GM19238 (cell line): ENCODE results near the gene ATAD3C.
"Not testable (repeated sequence)": the region's sequence is repeated elsewhere in the genome, so short reads cannot be mapped to it uniquely, and the experiment has no call there.

ENCODE experiments used
- DNase-seq: peaks from one replicate; pipeline ENCODE4 v3.0.0; 2011; ENCODE audit warnings: low spot score; ENCODE audit not compliant: insufficient read length

ATAD3C gene, protein sequence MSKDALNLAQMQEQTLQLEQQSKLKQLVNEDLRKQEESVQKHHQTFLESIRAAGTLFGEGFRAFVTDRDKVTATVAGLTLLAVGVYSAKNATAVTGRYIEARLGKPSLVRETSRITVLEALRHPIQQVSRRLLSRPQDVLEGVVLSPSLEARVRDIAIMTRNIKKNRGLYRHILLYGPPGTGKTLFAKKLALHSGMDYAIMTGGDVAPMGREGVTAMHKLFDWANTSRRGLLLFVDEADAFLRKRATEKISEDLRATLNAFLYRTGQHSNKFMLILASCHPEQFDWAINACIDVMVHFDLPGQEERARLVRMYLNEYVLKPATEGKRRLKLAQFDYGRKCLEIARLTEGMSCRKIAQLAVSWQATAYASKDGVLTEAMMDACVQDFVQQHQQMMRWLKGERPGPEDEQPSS

DNA sequence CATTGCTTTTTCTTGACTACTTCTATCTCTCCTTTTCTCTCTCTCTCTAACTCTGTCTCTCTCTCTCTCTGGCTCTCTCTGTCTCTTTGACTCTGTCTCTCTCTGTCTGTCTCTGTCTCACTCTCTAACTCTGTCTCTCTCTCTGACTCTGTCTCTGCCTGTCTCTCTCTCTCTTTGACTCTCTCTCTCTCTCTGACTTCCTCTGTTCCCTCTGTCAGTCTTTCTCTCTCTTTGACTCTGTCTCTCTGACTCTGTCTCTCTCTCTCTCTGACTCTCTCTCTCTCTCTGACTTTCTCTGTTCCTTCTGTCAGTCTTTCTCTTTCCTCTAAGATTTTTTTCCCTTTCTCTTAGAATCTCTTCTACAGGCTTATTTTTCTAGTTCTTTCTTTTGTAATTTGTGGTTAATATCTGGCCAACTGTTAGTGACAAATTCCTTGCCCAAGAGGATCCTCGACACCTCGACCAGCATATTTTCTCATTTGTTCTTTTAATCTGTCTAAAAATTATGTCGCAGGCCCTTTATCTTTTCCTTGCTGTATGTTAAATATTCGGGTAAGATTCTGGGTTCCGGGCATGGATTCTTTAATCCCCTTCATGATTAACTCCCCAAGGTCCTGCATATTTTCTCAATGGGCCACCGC lies at the start of gene ATAD3C:
TSS of gene ATAD3C (plus strand) at position 591 of the 641 bp plus-strand sequence. CDS start 995 bp downstream, outside the sequence.
- DNase-seq = no peak

DNA sequence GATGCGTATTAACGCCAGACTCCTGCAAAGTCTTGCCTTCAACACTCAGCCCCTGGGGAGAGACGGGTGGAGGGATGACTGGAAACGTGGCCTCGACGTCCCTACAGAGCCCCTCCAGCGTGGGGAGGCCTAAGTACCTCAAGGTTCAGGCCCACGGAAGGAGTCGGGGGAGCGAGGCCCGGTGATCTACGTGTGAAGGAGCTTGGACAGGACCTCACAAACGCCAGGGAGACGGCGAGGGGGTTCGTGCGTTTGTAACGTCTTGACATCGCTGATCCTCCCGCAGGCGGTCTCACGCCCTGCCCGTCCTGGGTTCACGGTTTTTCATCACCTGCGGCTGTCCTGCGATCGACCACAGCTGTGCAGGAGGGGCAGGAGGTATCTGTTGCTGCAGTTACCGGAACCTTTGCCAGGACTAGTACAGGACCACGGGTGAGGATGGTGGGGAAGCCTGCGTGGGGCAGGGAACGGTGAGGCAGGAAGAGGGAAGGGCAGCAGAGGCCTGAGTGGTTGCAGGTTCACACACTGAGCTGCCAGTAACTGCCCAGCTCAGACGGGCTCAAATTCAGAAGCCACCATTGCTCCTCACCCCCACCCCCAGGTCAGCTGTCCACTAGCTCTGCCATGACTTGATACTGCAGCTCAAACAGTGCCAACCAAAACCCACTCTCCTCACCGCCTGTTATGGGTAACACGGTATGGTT lies 49.5 kb upstream of the ATAD3C start:
- no peak for DNase-seq

DNA sequence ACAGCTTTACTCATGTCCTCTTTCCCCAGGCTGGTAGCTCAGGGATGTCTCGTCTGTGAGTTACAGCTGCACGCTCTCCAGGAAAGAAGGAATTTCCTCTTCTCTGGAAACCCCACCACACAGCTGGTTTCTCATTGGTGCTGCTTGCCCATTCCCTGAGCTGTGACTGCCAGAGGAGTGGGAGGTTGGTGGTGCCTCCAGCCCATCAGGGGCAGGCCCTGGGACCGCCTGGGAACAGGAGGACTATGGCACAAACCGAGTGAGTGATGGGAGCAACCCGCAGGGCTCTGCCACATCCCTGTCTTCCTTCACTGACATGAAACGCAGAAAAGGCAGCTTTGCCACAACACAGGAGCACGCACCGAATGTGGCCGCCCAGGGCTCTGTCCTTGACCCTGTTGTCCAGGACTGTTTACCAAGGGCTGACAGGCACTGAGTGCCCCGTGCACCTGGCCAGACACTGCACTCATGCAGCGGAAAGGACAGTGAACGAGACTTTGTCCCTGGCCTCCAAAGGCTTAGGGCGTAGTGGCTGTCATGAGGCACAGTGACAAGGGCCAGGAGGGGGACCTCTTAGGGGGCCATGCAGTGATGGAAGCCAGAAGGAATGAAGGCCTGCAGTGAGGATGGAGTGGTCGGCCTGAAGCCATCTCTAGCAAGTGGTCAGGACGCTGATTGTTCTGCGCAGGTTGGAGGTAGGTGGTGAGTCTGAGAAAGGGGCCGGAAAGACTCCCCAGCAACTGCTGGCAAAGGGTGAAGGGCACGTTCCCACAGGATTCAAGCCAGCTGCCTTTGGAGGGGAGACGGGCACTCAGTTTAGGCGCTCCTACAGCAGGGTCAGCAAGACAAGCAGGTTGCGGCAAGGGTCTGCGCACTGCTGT lies 48.7 kb upstream of the ATAD3C start:
- DNase-seq = no peak

DNA sequence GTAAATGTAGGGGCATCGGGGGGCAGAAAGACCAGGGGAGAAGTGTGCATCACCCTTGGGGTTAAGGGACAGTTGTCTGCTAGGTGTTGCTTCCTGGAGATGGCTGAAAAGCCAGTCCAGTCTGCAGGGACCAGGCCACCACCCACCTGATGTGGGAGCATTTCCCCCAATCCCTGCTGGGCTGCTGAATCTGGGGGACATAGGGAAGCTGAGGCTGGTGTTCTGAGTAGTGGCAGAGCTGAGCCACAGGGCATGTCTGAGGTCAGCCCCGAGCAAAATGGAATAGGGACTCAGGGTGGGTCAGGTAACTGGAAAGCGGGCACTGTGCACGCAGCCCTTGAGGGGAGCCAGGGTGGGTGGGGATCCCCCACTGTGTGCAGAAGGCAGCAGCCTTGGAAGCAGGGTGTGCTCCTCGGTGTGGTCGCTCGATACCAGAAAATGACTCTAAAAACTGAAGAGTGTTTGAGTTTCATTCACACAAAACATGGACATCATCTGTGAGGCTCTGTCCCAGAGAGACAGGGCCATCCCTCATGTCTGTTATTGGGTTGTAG lies 48.0 kb upstream of the ATAD3C start:
- DNase-seq = no peak

DNA sequence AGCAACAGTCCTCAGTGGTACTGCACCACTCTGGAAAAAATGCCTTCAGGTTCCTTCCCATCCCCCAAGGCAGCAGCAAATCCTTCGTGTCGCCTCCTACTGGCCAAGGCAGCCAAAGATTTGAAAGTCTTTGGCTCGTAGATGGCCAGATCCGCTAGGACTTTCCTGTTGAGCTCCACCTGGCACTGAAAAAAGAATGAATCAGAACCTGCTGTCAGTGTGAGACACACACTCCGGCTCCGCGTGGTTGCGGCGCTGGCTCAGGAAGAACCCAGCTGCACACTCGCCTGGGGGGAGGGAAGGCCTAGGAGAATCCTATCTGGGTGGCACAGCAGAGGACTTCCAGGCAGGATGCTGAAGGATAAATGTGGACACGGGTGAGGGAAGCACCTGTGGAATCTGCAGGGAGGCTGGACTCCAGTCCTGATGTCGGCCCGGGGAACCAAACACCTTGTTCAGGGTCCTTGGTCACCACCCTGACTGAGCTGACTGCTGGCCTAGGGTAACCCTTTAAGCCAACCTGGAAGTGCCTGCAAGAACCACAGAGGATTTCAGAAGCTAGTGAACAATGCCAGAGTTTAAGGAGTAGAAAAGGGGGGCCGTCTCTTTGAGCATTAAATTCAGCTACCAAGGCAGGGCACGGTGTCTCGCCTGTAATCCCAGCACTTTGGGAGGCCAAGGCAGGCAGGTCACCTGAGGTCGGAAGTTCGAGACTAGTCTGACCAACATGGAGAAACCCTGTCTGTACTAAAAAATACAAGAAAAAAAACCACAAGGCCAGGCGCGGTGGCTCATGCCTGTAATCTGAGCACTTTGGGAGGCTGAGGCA lies 47.2 kb upstream of the ATAD3C start:
- DNase-seq = no peak

DNA sequence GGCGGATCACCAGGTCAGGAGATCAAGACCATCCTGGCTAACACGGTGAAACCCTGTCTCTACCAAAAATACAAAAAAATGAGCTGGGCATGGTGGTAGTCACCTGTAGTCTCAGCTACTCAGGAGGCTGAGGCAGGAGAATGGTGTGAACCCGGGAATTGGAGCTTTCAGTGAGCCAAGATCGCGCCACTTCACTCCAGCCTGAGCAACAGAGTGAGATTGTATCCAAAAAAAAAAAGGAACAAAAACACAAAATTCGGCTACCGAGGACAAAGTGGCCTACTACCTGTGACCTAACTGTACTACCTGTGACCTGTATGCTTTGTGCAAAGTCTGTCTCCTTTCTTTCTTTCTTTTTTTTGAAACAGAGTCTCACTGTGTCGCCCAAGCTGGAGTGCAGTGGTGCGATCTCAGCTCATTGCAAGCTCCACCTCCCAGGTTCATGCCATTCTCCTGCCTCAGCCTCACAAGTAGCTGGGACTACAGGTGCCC lies 46.5 kb upstream of the ATAD3C start:
- not testable (repeated sequence) for DNase-seq

DNA sequence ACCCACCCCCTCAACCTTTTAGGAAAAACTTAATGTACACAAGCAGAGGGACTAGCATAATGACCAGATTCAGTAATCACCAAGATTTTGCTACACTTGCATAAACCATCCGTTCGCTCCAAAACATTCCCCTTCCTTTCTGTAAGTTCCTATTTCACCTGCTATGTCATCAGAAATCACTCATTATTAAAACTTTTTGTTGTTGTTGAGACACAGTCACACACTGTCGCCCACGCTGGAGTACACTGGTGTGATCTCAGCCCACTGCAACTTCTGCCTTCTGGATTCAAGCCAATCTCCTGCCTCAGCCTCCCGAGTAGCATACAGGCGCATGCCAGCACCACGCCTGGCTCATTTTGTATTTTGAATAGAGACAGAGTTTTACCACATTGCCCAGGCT lies 45.8 kb upstream of the ATAD3C start:
- DNase-seq = no peak

DNA sequence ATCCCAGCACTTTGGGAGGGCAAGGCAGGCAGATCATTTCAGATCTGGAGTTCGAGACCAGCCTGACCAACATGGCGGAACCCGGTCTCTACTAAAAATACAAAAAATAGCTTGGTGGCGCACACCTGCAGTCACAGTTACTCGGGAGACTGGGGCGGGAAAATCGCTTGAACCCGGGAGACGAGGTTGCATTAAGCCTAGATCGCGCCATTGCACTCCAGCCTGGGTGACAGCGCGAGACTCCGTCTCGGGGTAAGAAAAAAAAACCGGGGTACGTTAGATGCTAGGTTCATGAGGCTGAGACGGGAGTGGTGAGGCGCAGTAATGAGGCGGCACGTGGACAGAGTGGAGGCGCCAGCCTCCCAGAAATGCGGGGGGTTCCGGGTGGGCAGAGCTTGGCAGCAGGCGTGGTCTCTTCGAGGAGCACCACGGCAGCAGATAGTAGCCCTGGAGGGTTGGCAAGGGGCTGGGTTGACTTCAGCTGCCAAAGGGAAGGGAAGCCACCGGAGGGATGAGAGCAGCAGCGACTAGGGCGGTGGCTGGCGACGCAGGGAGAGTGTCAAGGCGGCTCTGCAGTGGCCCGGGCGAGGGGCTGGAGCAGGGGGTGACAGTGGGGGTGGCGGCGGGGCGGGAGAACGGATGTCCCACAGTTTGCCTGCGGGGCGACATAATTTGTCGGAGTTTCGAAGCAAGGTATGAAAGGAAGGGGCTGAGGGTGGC lies 43.2 kb upstream of the ATAD3C start:
- DNase-seq = no peak

DNA sequence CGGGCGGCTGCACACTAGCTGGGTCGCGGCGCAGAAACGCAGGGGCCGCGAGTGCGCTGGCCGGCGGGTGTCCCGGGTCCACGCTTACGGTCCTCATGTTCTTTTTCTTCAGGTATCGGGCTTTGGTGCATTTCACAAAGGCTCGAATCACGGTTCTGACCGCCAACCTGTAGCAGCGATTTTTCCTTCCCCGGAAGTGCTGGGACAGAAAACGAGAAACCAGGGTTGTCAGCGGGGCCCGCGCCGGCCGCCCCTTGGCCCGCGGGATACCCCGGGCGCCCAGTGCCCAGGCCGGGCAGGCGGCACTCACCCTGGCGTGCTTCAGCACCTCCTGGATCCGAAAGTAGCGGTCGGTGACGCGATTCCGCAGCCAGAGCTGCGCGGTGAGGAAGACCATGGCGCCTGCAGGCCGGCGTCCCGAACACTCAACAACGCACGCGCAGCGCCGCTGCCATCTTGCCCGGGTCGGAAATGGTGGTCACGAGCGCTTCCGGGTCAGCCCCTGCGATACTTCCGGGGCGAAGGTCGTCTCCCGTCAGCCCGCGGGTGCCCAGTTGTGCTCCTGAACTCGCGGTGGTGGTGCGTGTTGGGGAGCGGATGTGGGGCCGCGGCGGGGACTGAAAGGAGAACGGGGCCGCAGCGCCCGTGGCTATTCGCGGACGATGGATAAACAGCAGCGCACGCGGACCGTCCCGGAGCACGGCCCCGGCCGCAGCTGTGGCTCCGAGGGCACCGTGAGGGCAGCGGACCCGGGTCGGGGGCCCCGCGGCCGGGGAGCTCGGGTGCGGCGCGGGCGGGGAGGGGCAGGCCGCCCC lies 42.5 kb upstream of the ATAD3C start, which contains the start of gene MRPL20:
TSS of gene MRPL20 (minus strand) at position 473 of the 815 bp plus-strand sequence. CDS start at position 397, 76 bp downstream.
- peak; percentile 99 for DNase-seq

DNA sequence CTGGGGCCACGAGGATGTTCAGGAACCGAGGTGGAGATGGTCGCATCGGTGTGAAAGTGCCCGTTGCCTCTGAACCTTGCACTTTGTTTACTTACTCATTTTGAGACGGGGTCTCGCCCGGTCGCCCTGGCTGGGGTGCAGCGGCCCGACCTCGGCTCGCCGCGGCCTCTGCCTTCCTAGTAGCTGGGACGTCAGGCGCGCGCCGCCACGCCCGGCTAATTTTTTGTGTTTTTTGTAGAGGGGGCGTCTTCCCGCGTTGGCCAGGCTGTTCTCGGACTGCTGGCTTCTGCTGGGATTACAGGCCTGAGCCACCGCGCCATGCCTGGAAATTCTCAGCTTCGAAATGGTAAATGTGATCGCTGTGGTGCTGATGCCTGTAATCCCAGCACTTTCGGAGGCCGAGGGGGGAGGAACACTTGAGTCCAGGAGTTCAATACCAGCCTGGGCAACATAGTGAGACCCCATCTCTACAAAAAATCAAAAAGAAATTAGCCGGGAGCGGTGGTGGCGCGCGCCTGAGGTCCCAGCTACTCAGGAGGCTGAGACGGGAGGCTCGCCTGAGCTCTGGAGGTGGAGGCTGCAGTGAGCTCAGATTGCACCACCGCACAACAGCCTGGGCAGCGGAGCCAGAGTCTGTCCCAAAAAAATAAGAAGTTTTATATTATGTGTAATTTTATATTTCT lies 41.7 kb upstream of the ATAD3C start:
- no peak for DNase-seq

DNA sequence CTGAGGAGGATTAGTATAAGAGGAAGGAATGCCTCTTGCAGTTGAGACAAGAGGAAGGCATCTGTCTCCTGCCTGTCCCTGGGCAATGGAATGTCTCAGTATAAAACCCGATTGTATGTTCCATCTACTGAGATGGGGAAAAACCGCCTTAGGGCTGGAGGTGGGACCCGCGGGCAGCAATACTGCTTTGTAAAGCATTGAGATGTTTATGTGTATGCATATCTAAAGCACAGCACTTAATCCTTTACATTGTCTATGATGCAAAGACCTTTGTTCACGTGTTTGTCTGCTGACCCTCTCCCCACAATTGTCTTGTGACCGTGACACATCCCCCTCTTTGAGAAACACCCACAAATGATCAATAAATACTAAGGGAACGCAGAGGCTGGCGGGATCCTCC lies 39.3 kb upstream of the ATAD3C start:
- not testable (repeated sequence) for DNase-seq

DNA sequence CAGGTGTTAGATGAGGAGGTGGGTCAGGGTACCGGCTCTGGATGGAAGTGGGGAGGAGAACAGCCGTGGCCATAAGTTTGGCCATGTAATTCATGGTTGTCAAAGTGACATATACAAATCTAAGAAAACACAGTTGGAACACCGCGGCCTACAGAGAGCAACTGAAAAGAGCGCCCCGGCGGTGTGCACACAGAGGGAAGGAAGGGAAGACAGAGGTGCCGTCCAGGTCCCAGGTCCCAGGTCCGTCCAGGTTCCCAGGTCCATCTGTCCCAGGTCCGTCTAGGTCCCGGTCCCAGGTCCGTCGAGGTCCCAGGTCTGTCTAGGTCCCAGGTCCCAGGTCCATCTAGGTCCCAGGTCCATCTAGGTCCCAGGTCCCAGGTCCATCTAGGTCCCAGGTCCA lies 37.9 kb upstream of the ATAD3C start:
- DNase-seq = no peak

DNA sequence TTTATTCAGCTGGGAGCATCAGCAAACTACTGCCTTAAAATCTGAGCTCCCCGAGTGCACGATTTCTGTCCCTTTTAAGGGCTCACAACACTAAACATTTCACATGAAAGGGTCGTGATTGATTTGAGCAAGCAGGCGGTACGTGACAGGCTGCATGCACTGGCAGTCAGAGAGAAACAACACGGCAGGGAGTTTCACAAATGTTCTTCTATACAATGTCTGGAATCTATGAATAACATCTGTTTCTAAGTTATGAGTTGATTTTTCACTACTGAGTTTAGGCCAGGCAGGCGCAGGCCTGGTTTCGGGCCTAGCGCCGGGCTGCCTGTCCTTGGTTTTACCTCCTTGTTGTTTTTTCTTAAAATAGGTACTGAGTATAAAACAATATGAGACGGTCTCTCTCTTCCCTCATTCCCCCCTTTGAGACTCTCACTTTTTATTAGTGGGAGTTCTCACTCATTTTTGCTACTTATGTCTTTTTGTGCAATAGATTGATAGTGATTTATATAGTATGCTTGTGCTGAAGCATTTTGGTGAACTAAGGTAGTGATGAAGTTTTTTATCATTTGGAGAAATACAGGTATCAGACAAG lies 37.1 kb upstream of the ATAD3C start:
- not testable (repeated sequence) for DNase-seq

DNA sequence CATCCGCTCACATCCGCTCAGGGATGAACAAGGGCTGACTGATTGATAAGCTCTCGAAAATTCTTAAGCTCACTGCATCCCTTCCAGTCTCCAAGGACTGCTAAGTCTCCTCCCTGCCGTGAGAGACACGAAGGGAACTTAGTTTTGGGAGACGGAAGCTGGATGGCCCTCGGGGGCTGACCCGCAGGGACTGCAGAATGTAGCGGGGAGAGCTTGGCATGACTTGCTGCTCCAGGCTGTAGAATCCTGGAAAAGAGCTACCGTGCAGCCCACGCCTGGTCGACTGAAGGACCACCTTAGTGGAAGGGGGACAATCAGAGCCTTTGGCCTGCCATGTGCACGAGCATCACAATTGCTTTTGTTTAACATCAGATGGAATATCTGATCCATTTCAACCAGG lies 33.7 kb upstream of the ATAD3C start:
- DNase-seq = no peak

DNA sequence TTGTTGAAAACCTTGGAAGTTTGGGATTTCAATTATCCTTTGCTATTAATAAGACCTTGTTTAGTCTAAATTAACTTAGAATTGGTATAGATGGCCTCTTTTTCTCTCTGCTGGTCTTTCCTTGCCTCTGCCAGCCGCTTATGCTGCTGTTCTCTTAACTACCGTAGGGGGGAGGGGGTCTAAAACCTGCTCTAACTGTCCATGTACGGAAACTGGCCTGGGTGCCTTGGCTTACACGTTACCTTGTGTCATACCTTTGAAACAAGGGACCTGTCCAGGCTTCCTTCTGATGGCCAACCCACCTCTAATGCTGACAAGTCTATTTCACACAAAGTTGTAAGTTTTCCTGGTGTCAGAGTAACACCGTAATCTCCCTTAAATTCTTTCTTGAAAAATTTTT lies 32.1 kb upstream of the ATAD3C start:
- not testable (repeated sequence) for DNase-seq

DNA sequence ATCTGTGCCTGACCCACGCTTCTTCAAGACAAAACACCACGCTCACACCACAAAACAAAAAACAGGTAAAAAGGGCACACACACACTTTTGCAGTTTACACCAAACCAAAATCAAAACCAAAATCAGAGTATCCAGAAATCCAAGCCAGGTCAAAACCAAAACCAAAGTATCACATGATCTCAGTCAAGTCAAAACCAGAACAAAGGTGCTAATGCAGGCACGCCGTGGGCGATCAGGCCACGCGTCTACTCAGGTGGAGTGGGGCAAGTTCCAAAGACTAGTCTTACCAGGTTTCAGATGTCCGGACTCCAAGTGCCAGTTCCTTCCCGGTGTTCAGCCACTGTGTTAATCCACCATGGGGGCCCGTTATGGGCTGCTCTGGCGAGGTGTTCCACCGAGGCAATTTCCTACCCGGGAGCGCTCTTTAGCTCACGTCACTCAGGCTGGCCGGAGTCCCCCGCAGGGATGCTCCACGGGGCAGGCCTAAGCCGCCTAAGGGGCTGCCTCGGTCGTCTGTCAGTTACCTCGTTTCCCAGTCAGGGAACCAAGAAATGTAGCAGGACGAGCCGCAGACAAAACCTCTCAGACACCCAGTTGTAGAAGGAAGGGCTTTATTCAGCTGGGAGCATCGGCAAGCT lies 31.5 kb upstream of the ATAD3C start:
- DNase-seq = not testable (repeated sequence)
